Fibroblast of skin of right quadriceps (primary cell): ENCODE data around the gene MTOR.
A peak's percentile ranks its signal among the peaks of the same experiment; 100 is the strongest.

Source experiments
- DNase-seq: peaks from one replicate; pipeline ENCODE4 v3.0.0-alpha.2; 2013

MTOR gene

DNA sequence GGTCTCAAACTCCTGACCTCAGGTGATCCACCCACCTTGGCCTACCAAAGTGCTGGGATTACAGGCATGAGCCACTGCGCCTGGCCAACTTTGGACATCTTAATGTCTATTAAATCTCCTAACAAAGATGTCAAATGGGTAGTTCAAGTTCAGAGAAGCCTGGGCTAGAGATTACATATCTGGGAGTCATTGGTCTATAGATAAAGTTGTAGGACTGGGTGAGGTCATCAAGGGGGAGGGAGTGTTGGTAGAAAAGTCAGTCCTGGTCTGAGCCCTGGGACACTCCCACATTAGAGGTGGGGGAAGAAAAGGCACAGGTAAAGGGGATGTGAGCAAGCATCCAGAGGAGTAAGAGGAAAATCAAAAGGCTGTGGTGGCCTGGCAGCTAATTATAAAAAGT is 17.3 kb upstream of the MTOR start:
- no peak for DNase-seq

DNA sequence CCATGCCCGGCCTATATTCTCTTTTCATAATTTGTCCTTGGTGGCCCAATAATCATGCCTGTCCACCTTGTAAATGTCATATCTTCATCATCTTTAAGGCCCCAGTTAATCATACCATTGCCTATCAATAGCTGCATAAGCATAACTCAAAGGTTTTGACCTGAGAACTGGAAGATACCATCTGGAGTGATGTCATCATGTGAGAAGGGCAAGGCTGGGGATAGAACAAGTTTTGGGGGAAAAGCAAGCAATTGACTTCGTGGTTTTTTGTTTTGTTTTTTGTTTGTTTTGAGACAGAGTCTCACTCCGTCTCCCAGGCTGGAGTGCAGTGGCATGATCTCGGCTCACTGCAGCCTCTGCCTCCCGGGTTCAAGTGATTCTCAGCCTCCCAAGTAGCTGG is 16.8 kb upstream of the MTOR start:
- DNase-seq = no peak

DNA sequence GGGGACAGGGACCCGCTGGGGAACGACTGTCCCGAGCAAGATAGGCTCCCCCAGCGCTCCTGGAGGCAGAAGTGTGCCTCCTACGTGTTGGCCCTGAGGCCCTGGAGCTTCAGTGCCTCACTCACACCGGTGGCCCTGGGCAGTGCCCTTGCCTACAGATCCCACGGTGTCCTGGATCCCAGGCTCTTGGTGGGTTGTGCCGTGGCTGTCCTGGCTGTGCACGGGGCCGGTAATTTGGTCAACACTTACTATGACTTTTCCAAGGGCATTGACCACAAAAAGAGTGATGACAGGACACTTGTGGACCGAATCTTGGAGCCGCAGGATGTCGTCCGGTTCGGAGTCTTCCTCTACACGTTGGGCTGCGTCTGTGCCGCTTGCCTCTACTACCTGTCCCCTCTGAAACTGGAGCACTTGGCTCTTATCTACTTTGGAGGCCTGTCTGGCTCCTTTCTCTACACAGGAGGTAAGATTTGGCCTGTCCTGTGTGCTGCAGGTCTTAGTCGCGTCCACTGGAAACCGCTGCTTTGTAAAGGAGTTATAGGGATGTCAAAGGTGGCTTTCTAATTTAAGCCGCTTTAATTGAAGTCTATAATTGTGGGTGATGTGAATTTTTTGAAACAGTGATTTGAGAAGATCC is 11.4 kb upstream of the MTOR start:
- DNase-seq = no peak

GRCh38 chr1:11272832-11273594 is 10.7 kb upstream of the MTOR start, which contains the start of gene UBIAD1:
UBIAD1 (plus strand) TSS chr1:11273198; CDS start chr1:11273532, 334 bp downstream.
- DNase-seq = peak; percentile 86

GRCh38 chr1:11272544-11272831 is 10.1 kb upstream of the MTOR start:
- DNase-seq = no peak

GRCh38 chr1:11267350-11268337 is 5.3 kb upstream of the MTOR start:
- peak; percentile 19 for DNase-seq

- DNase-seq = no peak
Measured at GRCh38 chr1:11266268-11267074, 4.1 kb upstream of the MTOR start.

DNA sequence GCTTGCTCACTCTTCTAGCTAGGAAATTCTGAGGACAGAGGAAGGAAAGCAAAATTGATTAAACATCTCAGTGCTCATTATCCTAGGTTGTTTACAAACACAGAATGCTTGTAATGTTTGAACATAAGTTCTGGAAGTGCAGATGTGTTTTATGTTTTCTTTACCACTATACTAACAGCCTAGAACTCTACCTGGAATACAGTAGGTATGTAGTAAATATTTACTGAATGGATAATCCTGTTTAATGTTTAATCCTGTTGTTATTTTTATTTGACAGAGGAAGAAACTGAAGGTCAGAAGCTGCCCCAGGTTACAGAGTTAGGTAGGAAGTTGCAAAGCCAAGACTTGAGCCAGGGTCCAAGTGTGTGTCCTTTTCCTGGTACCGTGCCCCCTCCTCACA is 6.1 kb downstream of the MTOR start:
- no peak for DNase-seq

GRCh38 chr1:11253226-11253625 is 9.1 kb downstream of the MTOR start:
- DNase-seq = no peak

GRCh38 chr1:11252538-11252937 is 9.8 kb downstream of the MTOR start:
- no peak for DNase-seq

GRCh38 chr1:11248169-11248568 is 14.2 kb downstream of the MTOR start:
- DNase-seq = no peak

DNA sequence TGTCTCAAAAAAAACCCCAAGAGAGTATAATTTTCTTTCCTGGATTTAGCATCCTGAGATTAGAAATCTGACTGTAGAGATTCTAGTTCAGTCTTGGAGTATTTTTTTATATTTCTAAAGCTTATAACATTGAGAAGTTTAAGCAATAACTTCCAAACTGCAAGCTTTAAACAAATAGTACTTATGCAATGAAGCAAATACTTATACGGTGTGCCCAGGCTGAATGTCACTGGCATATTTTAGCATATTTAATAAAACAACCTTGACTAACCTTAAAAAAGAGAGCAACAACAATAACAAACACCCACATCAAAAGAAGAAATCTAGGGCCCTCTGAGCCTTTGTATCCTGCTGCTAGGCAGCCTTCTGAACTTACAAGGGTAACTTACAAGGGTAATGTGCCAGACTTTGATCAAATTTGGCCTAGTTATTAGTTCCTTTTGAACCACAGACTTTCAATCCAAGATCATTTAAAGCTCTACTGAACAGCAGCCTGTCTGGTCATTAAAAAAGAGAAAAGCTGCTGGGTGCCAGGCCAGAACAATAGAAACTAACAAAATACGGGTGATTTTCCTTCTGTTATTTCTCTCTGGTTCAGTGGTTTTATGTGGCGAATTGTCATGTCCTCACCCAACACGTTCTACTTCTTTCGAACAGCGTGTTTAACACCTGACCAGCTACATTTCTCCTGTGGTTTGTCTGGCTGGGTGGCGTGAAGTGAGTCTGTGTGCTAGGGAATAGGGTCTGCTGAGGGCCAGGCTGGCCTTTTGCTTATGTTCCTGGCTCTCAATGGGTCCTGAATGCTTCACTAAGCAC is 16.2 kb downstream of the MTOR start:
- no peak for DNase-seq

GRCh38 chr1:11245248-11245647 is 17.1 kb downstream of the MTOR start:
- DNase-seq = no peak

GRCh38 chr1:11238311-11238710 is 24.0 kb downstream of the MTOR start:
- no peak for DNase-seq

DNA sequence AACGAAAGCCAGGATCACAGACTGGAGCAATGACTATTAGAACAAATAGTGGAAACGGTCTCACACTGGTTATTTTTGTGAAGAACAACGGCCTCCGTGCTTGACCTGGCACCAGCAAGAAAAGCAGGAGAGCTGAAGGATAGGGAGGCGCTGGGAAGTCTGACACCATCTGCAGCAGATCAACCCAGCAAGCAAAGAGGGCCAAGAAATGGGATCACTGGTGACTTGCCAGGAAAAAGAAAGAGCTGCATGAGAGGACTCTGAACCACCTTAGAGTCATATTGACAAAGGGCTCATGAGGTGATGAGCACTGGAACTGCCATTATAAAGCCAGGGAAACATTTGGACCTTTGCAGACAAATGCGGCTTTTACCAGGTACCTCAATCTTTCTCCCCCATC is 25.0 kb downstream of the MTOR start:
- DNase-seq = no peak

- DNase-seq = no peak
Measured at GRCh38 chr1:11233208-11233607, 29.1 kb downstream of the MTOR start.

GRCh38 chr1:11229203-11229602 is 33.1 kb downstream of the MTOR start:
- no peak for DNase-seq

DNA sequence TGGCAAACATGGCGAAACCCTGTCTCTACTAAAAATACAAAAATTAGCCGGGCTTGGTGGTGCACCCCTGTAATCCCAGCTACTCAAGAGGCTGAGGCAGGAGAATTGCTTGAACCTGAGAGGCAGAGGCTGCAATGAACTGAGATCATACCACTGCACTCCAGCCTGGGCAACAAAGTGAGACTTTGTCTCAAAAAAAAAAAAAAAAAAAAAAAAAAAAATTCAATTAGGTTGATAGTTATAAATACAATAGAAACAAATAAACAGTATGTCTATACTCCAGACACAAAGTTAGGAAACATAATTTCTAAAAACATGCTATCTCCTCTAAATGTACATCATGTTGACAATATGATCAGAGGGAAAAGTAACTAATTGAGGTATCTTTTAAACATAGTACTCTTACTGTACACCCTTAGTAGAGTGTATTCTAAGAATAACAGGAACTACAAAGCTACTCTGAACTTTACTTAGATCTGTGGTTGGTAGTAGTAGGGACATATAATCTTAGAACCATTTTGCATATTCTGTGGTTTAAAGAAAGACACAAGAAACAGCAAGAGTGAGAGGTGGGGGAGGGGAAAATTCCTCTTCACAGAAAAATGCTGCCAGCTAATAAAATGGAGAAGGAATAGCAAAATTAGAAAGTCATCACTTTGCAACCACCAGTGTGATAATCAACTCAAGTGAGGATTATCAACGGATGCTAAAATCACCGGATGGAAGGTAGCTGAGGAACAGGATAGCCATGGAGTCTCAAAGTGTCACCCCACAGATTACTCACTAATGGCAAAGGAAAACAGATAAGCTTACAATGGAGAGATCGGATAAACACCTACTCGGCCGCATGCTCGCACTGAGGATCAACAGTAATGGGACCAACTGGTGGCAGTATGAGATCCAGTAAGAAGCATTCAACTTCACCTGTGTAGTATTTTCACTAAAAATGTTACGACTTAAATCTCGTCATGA is 35.0 kb downstream of the MTOR start:
- peak; percentile 40 for DNase-seq

GRCh38 chr1:11216074-11216473 is 46.3 kb downstream of the MTOR start:
- DNase-seq = no peak

DNA sequence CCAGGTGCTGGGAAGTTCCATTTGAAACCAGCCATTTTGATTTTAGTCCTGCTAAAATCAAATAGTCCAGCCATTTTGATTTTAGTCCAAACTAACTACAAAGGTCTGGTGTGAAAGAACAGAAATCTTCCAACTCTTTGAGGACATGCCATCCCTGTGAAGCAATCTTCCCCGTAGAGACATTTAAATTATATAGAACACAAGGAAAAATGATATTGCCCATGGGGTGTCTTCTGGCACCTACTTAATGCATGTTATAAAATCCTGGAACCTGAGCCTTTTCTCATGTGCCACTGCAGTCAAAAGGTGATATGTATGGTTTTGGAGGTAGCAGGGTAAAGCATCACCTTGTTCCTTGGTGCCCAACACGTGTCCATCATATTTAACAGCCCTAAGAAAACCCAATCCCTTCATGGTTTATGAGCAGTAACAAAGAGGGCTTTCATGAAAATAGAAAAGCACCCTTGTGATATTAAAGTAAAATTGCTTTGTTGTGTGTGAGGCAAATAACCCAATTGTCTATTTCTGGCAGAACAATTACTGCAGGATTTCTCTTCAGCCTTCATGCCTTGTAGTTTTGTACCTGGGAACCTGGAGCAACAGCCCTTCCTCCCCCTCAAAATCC is 46.9 kb downstream of the MTOR start:
- DNase-seq = no peak
